B cell (primary cell): ENCODE measurements around the gene TRIM54.

ENCODE experiments used
- CTCF ChIP-seq: fragments of 200-600 bp; IDR thresholded peaks from one replicate; pipeline ENCODE4 v1.8.0; 2022; ENCODE audit warnings: antibody characterized with exemption, mild to moderate bottlenecking
- EZH2 ChIP-seq: IDR thresholded peaks from 2 replicates; pipeline ENCODE4 v1.6.1; 2012; ENCODE audit warnings: borderline replicate concordance, low read depth, mild to moderate bottlenecking, moderate library complexity, low read length; ENCODE audit not compliant: insufficient read depth, poor library complexity, severe bottlenecking

GRCh38 chr2:27243391-27244130, 38.7 kb upstream of the TRIM54 start:
- TF ChIP-seq CTCF, result no peak
- no peak for TF ChIP-seq EZH2
